Mucosa of descending colon (tissue), 3 donors: ENCODE results near the gene PRAMEF17. TPM values are rescaled to one million over a fixed set of nuclear protein-coding genes. Genes with fewer than 3 reads are reported as not detected.

Source experiments
- total RNA-seq, 3 donors: library from RNA; stranded (reverse); fragmentation: NEBNext Ultra II Directional in 2 of 3; extraction: Animal tissue kit (Norgen Biotek cat#: 25700) in 2 of 3; gene quantifications; one replicate each; pipeline versions ENCODE4 v1.2.1 to v1.2.4, GENCODE V29; 2021 to 2023
- donor health status: DM: no; HTN: no; CAD: no; lungs with moderate emphysema.
- donor health status: DM: no; HTN: no; CAD: no.
- donor health status: DM: no; HTN: yes; CAD: no.

PRAMEF17 gene
- total RNA-seq, 3 donors from 2014 or later = not detected

Other genes with a start within 250 kb of the PRAMEF17 start
- gene PRAMEF26, start 233.6 kb upstream of the PRAMEF17 start, total RNA-seq = not detected
- gene HNRNPCL4, start 224.0 kb upstream of the PRAMEF17 start, total RNA-seq = not detected
- not detected for gene PRAMEF9, start 217.8 kb upstream of the PRAMEF17 start, total RNA-seq
- not detected for gene PRAMEF13, start 188.2 kb upstream of the PRAMEF17 start, total RNA-seq
- not detected for gene PRAMEF18, start 163.5 kb upstream of the PRAMEF17 start, total RNA-seq
- not detected for gene PRAMEF5, start 135.4 kb upstream of the PRAMEF17 start, total RNA-seq
- not detected for gene PRAMEF8, start 104.5 kb upstream of the PRAMEF17 start, total RNA-seq
- not detected for gene PRAMEF33, start 86.1 kb upstream of the PRAMEF17 start, total RNA-seq
- not detected for gene PRAMEF15, start 74.1 kb upstream of the PRAMEF17 start, total RNA-seq
- not detected for gene PRAMEF14, start 42.5 kb upstream of the PRAMEF17 start, total RNA-seq
- gene PRAMEF19, start 17.7 kb upstream of the PRAMEF17 start, total RNA-seq = not detected
- not detected for gene PRAMEF20, start 20.8 kb downstream of the PRAMEF17 start, total RNA-seq
- not detected for gene LRRC38, start 124.4 kb downstream of the PRAMEF17 start, total RNA-seq
- 10 to 100 TPM in 2 of 3 donors, 1 to 10 TPM in 1; 1.0 to 12.8 (median 12.6) TPM for gene PDPN, start 194.2 kb downstream of the PRAMEF17 start, total RNA-seq